ENCODE data around the gene CDH8. TPM values are rescaled to one million over a fixed set of nuclear protein-coding genes. Genes with fewer than 3 reads are reported as not detected.

The CDH8 gene
- total and polyA plus RNA-seq, 2 donors (not counting 1 experiment from before 2014, with no cell fraction given) = not detected

- Histone ChIP-seq H3K4me1 (ENCODE audit: control insufficient read depth in 2 of 2, insufficient read depth in 2 of 2, low read length in 2 of 2) (no peaks in the 10 kb centered on the region), H3K36me3 (replicated peaks in 1 of 2; ENCODE audit: control extremely low read depth in 1 of 2, control insufficient read depth in 1 of 2, extremely low read depth in 1 of 2, insufficient read depth in 2 of 2, low read length in 1 of 2) (no peaks in the 10 kb centered on the region), H2AFZ (ENCODE audit: insufficient read depth, low read depth, low read length, poor library complexity, severe bottlenecking) (no peak overlapping the region), H4K20me1 (ENCODE audit: control insufficient read depth, insufficient read depth, low read length, poor library complexity, severe bottlenecking) (no peaks in the 10 kb centered on the region), H3K4me3 (ENCODE audit: control extremely low read depth in 1 of 5, extremely low read depth in 1 of 5, insufficient read depth in 1 of 5, low read depth in 2 of 5, low read length in 4 of 5) (no peak overlapping the region), H3K4me2 (replicated peaks; ENCODE audit: low read depth, low read length, poor library complexity, severe bottlenecking) (no peak overlapping the region), H3K9me3 (ENCODE audit: control extremely low read depth in 1 of 3, control insufficient read depth in 2 of 3, insufficient read depth in 1 of 3, low read length in 2 of 3) (no peaks in the 10 kb centered on the region), H3K27me3 (replicated peaks in 1 of 4; ENCODE audit: control extremely low read depth in 1 of 4, control insufficient read depth in 3 of 4, insufficient read depth in 4 of 4, low read length in 3 of 4) (no peaks in the 10 kb centered on the region), H3K27ac (ENCODE audit: low read length in 2 of 2) (no peak overlapping the region), H3K9ac (ENCODE audit: low read length) (no peak overlapping the region), H3K79me2 (ENCODE audit: control insufficient read depth, insufficient read depth, low read length) (no peaks in the 10 kb centered on the region)
- POLR2A ChIA-PET = no interaction called here
- TF ChIP-seq CTCF (IDR thresholded peaks at IDR 0.05) (no peak), EZH2 (IDR thresholded peaks at IDR 0.05; ENCODE audit: borderline replicate concordance, insufficient read depth, low read depth, low read length, poor library complexity, severe bottlenecking) (no peak)
- intact Hi-C loops (cut with micrococcal nuclease) = no loop called here
- Mint-ChIP-seq H3K9me3 (ENCODE audit: insufficient read depth) (no peaks in the 10 kb centered on the region), H3K27ac (no peak overlapping the region), H3K27me3 (no peaks in the 10 kb centered on the region), H3K4me3 (no peak overlapping the region), H3K4me1 (no peaks in the 10 kb centered on the region)
- CTCF ChIA-PET = no interaction called here
- ATAC-seq (ENCODE audit: low read depth) (no peak), DNase-seq (no peak)
- WGBS (ENCODE audit: insufficient coverage) = no CpG with 5 or more reads among the region's 1 CpG
These were observed 10.6 kb upstream of the CDH8 start for GRCh38 chr16:62046801-62047200.

GRCh38 chr16:62041401-62041800 lies 5.2 kb upstream of the CDH8 start:
- Mint-ChIP-seq H3K4me1 (no peaks in the 10 kb centered on the region), H3K27ac (no peak overlapping the region), H3K4me3 (no peak overlapping the region), H3K9me3 (ENCODE audit: insufficient read depth) (no peaks in the 10 kb centered on the region), H3K27me3 (peaks cover 7% of the 10 kb centered on the region)
- ChIA-PET CTCF (no interaction called here), POLR2A (no interaction called here)
- H3K27ac ChIP-seq (ENCODE audit: low read length in 2 of 2) = no peak overlapping the region
- no peak overlapping the region for H3K4me3 ChIP-seq (ENCODE audit: control extremely low read depth in 1 of 5, extremely low read depth in 1 of 5, insufficient read depth in 1 of 5, low read depth in 2 of 5, low read length in 4 of 5)
- H2AFZ ChIP-seq (ENCODE audit: insufficient read depth, low read depth, low read length, poor library complexity, severe bottlenecking) = no peak overlapping the region
- no peaks in the 10 kb centered on the region for H3K36me3 ChIP-seq (replicated peaks in 1 of 2; ENCODE audit: control extremely low read depth in 1 of 2, control insufficient read depth in 1 of 2, extremely low read depth in 1 of 2, insufficient read depth in 2 of 2, low read length in 1 of 2)
- peaks cover 0 to 8% (median 0%) of the 10 kb centered on the region in 3 donors for H3K9me3 ChIP-seq (ENCODE audit: control extremely low read depth in 1 of 3, control insufficient read depth in 2 of 3, insufficient read depth in 1 of 3, low read length in 2 of 3)
- TF ChIP-seq EZH2 (IDR thresholded peaks at IDR 0.05; ENCODE audit: borderline replicate concordance, insufficient read depth, low read depth, low read length, poor library complexity, severe bottlenecking) (no peak), CTCF (IDR thresholded peaks at IDR 0.05) (no peak)
- intact Hi-C loops (cut with micrococcal nuclease) = no loop called here
- H3K4me2 ChIP-seq (replicated peaks; ENCODE audit: low read depth, low read length, poor library complexity, severe bottlenecking) = no peak overlapping the region
- peaks cover 0 to 5% (median 0%) of the 10 kb centered on the region in 4 experiments for H3K27me3 ChIP-seq (replicated peaks in 1 of 4; ENCODE audit: control extremely low read depth in 1 of 4, control insufficient read depth in 3 of 4, insufficient read depth in 4 of 4, low read length in 3 of 4)
- H3K4me1 ChIP-seq (ENCODE audit: control insufficient read depth in 2 of 2, insufficient read depth in 2 of 2, low read length in 2 of 2) = no peaks in the 10 kb centered on the region
- 10% methylated on average over 2 of the region's 4 CpGs for WGBS (ENCODE audit: insufficient coverage)
- DNase-seq (no peak), ATAC-seq (ENCODE audit: low read depth) (no peak)
- H3K79me2 ChIP-seq (ENCODE audit: control insufficient read depth, insufficient read depth, low read length) = no peaks in the 10 kb centered on the region
- H3K9ac ChIP-seq (ENCODE audit: low read length) = no peak overlapping the region
- no peaks in the 10 kb centered on the region for H4K20me1 ChIP-seq (ENCODE audit: control insufficient read depth, insufficient read depth, low read length, poor library complexity, severe bottlenecking)
